BLaER1 treated with 17β-estradiol and CSF1 and Interleukin-3, amounts not matched to agents 10 nM and 100 nM (cell line): ENCODE results near the gene TTLL9.

Experiments
- H3K27ac ChIP-seq, 11 experiments: shearing (Covaris generic); formaldehyde crosslinking; 2 replicates each; pipeline ENCODE4 v1.8.1; 2022
- H3K27me3 ChIP-seq, 11 experiments: shearing (Covaris generic); formaldehyde crosslinking; 2 replicates each; pipeline ENCODE4 v1.8.1; 2022
- H3K36me3 ChIP-seq, 11 experiments: shearing (Covaris generic); formaldehyde crosslinking; 2 replicates each; pipeline ENCODE4 v1.8.1; 2022
- H3K4me1 ChIP-seq, 10 experiments: shearing (Covaris generic); formaldehyde crosslinking; 2 replicates each; pipeline ENCODE4 v1.8.1; 2022
- H3K4me2 ChIP-seq, 11 experiments: shearing (Covaris generic); formaldehyde crosslinking; 2 replicates each; pipeline ENCODE4 v1.8.1; 2022
- H3K4me3 ChIP-seq, 10 experiments: shearing (Covaris generic); formaldehyde crosslinking; 2 replicates each; pipeline ENCODE4 v1.8.1; 2022
- H3K9ac ChIP-seq, 11 experiments: shearing (Covaris generic); formaldehyde crosslinking; 2 replicates each; pipeline ENCODE4 v1.8.1; 2022
- H3K9me3 ChIP-seq, 11 experiments: shearing (Covaris generic); formaldehyde crosslinking; replicated peaks in 1 of 11; 2 replicates each; pipeline ENCODE4 v1.8.1; 2022
- H4K20me1 ChIP-seq, 11 experiments: shearing (Covaris generic); formaldehyde crosslinking; 2 replicates each; pipeline ENCODE4 v1.8.1; 2022
- Cebpa-rat ChIP-seq, 11 experiments: shearing (Covaris generic); IDR thresholded peaks; 2 replicates each; pipeline ENCODE4 v1.8.1; 2022

Gene TTLL9

GRCh38 chr20:31930779-31931178 lies 60.3 kb downstream of the TTLL9 start:
- Histone ChIP-seq H3K9me3 (no peaks in the 10 kb centered on the region), H3K27ac (no peak overlapping the region), H3K27me3 (no peaks in the 10 kb centered on the region), H3K36me3 (no peaks in the 10 kb centered on the region), H3K4me2 (peak overlapping the region in 3 of 11 experiments; percentile 24 to 55 (median 31); a peak in 4 of 22 replicates), H3K4me1 (peaks cover 5 to 21% (median 7%) of the 10 kb centered on the region in 10 experiments; a peak in 11 of 20 replicates), H3K9ac (no peak overlapping the region), H3K4me3 (no peak overlapping the region), H4K20me1 (0 out of 22 replicates have a peak, but pooled peaks cover 0 to 5% (median 0%) of the 10 kb centered on the region in 11 experiments)
- TF ChIP-seq Cebpa-rat (IDR thresholded peaks at IDR 0.05), result no peak

DNA sequence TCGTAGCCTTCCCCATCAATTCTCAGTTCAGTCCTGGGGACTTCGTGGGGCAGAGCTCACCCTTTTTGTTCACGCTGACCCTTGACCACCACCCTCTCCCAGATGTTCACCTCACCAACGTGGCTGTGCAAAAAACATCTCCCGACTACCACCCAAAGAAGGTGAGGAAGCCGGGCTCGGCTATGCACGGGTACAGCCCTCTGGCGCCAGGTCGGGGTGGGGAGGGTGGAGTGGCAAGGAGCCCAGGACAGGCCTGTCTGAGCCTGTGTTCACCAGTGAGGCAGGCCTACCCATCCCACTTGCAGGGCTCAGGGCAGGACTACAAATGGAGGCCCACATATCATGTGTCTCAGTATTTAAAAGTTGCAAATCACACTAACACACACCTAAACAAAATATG lies 63.3 kb downstream of the TTLL9 start:
- Histone ChIP-seq H3K27me3 (no peaks in the 10 kb centered on the region), H3K4me3 (no peak overlapping the region), H4K20me1 (0 out of 22 replicates have a peak, but pooled peaks cover 0 to 5% (median 0%) of the 10 kb centered on the region in 11 experiments), H3K4me1 (peaks cover 5 to 21% (median 7%) of the 10 kb centered on the region in 10 experiments; a peak in 11 of 20 replicates), H3K9ac (no peak overlapping the region), H3K27ac (no peak overlapping the region), H3K36me3 (no peaks in the 10 kb centered on the region), H3K9me3 (no peaks in the 10 kb centered on the region), H3K4me2 (no peak overlapping the region)
- no peak for TF ChIP-seq Cebpa-rat (IDR thresholded peaks at IDR 0.05)

DNA sequence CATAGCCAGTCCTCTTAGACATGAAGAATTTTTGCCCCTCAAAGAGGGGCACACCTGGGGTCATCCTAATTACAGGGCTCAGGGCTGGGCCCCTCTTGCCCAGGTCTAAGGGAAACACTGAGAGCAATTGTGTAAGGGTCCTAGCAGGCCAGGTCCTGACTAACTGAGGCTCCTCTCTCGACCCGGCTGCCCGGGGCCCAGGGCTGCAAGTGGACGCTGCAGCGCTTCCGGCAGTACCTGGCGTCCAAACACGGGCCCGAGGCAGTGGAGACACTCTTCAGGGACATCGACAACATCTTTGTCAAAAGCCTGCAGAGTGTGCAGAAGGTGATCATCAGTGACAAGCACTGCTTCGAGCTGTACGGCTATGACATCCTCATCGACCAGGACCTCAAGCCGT lies 64.1 kb downstream of the TTLL9 start:
- H4K20me1 ChIP-seq, result 0 out of 22 replicates have a peak, but pooled peaks cover 0 to 5% (median 0%) of the 10 kb centered on the region in 11 experiments
- H3K36me3 ChIP-seq, result no peaks in the 10 kb centered on the region
- H3K9me3 ChIP-seq, result no peaks in the 10 kb centered on the region
- no peak overlapping the region for H3K4me3 ChIP-seq
- H3K27ac ChIP-seq, result no peak overlapping the region
- no peak overlapping the region for H3K9ac ChIP-seq
- no peak for TF ChIP-seq Cebpa-rat (IDR thresholded peaks at IDR 0.05)
- no peaks in the 10 kb centered on the region for H3K27me3 ChIP-seq
- H3K4me2 ChIP-seq, result no peak overlapping the region
- H3K4me1 ChIP-seq, result peaks cover 5 to 21% (median 7%) of the 10 kb centered on the region in 10 experiments; a peak in 11 of 20 replicates

DNA sequence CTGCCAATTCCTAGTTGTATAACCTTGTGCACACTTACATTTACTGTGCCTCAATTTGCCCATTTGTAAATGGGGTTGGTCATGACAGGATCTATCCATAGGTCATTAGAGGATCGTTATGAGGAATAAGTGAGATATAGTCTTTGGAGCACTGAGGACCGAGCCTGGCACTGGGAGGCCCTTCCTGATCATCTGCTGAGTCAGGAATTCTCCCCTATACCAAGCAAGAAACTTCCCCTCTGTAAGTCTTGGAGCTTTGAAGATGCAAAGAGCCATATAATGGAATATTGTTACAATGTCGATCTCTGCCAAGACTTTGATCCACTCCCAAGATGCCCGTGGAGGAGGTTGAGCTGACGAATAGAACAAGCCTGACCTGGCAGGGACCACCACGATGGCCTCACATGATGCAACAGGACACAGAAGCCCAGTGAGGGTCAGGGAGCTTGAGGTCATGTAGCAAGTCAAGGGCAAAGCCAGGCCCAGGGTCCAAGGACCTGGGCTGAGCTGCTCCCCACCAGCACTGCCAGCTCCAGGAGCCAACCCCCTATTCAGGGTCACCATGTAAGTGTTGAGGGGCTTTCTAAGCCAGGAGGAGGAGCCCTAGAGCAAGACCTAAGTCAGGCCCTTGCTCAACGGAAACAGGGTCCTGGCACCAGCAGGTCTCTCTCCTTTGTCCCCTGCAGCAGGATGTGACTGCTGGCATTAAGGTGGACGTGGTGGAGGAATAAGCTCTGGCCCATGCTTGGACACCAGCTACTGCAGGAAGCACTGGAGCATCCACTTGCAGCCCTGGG lies 64.7 kb downstream of the TTLL9 start:
- Histone ChIP-seq H3K9ac (no peak overlapping the region), H3K27me3 (no peaks in the 10 kb centered on the region), H3K4me1 (peaks cover 5 to 21% (median 7%) of the 10 kb centered on the region in 10 experiments; a peak in 11 of 20 replicates), H3K36me3 (no peaks in the 10 kb centered on the region), H3K9me3 (no peaks in the 10 kb centered on the region), H4K20me1 (0 out of 22 replicates have a peak, but pooled peaks cover 0 to 5% (median 0%) of the 10 kb centered on the region in 11 experiments), H3K4me2 (peak overlapping the region in 2 of 11 experiments; percentile 3 to 26; a peak in 1 of 22 replicates), H3K27ac (no peak overlapping the region), H3K4me3 (no peak overlapping the region)
- TF ChIP-seq Cebpa-rat (IDR thresholded peaks at IDR 0.05), result no peak

DNA sequence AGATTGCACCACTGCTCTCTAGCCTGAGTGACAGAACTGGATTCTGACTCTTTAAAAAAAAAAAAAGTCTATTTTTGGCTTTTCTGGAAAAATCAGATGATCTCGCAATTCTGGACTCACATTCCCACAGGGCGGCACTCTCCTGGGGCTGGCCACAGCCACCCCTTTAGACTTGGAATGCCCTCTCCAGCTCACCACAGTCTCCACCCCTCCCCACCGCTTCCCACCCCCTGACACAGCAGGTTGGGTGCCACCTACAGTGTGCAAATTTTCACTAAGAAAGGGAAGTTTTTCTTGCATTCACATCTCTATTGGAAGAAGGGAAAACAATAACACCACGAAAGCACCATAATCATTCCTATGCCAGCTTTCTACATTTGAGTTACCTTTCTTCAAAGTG lies 66.0 kb downstream of the TTLL9 start:
- Histone ChIP-seq H3K9me3 (no peaks in the 10 kb centered on the region), H3K4me2 (no peak overlapping the region), H3K9ac (no peak overlapping the region), H3K27ac (no peak overlapping the region), H3K4me1 (peaks cover 0 to 9% (median 2%) of the 10 kb centered on the region in 10 experiments; a peak in 9 of 20 replicates), H3K4me3 (no peak overlapping the region), H3K27me3 (no peaks in the 10 kb centered on the region), H3K36me3 (no peaks in the 10 kb centered on the region), H4K20me1 (peaks cover 0 to 10% (median 0%) of the 10 kb centered on the region in 11 experiments; a peak in 1 of 22 replicates)
- no peak for TF ChIP-seq Cebpa-rat (IDR thresholded peaks at IDR 0.05)

GRCh38 chr20:31937820-31938219 lies 67.4 kb downstream of the TTLL9 start:
- no peak for TF ChIP-seq Cebpa-rat (IDR thresholded peaks at IDR 0.05)
- no peak overlapping the region for H3K27ac ChIP-seq
- no peak overlapping the region for H3K4me2 ChIP-seq
- H3K36me3 ChIP-seq, result peaks cover 5 to 13% (median 10%) of the 10 kb centered on the region in 11 experiments; a peak in 19 of 22 replicates
- H3K4me1 ChIP-seq, result peaks cover 0 to 9% (median 7%) of the 10 kb centered on the region in 10 experiments; a peak in 9 of 20 replicates
- H3K27me3 ChIP-seq, result no peaks in the 10 kb centered on the region
- H4K20me1 ChIP-seq, result peaks cover 0 to 21% (median 2%) of the 10 kb centered on the region in 11 experiments; a peak in 8 of 22 replicates
- H3K4me3 ChIP-seq, result no peak overlapping the region
- no peak overlapping the region for H3K9ac ChIP-seq
- no peaks in the 10 kb centered on the region for H3K9me3 ChIP-seq

- Histone ChIP-seq H3K9me3 (no peaks in the 10 kb centered on the region), H3K4me3 (no peak overlapping the region), H3K27me3 (no peaks in the 10 kb centered on the region), H4K20me1 (peaks cover 0 to 35% (median 15%) of the 10 kb centered on the region in 11 experiments; a peak in 15 of 22 replicates), H3K27ac (no peak overlapping the region), H3K4me2 (no peak overlapping the region), H3K4me1 (peaks cover 0 to 9% (median 7%) of the 10 kb centered on the region in 10 experiments; a peak in 9 of 20 replicates), H3K9ac (no peak overlapping the region), H3K36me3 (peaks cover 24 to 32% (median 28%) of the 10 kb centered on the region in 11 experiments)
- TF ChIP-seq Cebpa-rat (IDR thresholded peaks at IDR 0.05), result no peak
These were observed 69.2 kb downstream of the TTLL9 start for GRCh38 chr20:31939661-31940060.

DNA sequence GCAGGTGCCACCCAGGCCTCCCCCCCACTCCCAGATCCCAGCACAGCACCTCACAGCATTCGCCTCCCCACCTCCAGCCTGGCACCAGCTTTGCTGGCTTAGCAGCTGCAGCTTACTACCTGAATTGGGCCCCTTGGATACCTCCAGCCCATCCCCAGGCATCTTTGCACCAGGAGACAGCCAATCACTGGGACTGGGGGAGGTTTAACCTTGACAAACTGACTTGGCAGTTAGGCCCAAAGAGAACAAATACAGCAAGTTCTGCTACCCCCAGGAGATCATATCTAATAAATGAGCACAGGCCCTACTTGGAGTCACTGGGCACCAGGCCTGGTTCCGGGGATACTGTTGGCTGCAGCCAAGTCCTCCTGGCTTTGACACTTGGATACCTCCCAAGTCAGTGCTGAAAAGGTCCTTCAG lies 72.6 kb downstream of the TTLL9 start:
- Histone ChIP-seq H3K27me3 (no peaks in the 10 kb centered on the region), H3K27ac (no peak overlapping the region), H3K9ac (no peak overlapping the region), H3K36me3 (peaks cover 58 to 66% (median 62%) of the 10 kb centered on the region in 11 experiments), H3K4me2 (no peak overlapping the region), H3K9me3 (peaks cover 1 to 3% (median 2%) of the 10 kb centered on the region in 11 experiments; a peak in 20 of 22 replicates), H4K20me1 (peaks cover 0 to 69% (median 48%) of the 10 kb centered on the region in 11 experiments; a peak in 19 of 22 replicates), H3K4me1 (peaks cover 0 to 8% (median 0%) of the 10 kb centered on the region in 10 experiments; a peak in 5 of 20 replicates), H3K4me3 (no peak overlapping the region)
- TF ChIP-seq Cebpa-rat (IDR thresholded peaks at IDR 0.05), result no peak

DNA sequence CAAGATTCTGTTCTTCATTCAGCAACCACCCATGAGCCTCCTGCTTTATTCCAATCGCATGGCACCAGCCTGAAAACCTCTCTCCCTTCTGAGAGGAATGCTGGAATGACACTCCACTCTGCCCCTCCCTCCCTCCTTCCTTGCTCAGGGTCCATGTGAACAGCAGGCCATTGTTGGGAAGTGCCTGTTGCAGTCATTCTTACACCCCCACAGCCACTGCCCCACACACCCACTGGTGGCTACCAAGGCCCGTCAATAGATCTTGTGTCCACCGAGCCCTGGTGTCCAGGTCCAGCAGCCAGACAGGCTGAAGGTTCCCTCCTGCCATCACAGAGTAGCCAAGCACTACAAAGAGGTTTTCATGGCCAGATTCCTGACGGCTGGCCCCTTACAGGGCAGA lies 74.9 kb downstream of the TTLL9 start:
- TF ChIP-seq Cebpa-rat (IDR thresholded peaks at IDR 0.05), result no peak
- peak overlapping the region in 1 of 11 experiments; percentile 38; a peak in 2 of 22 replicates for H3K9ac ChIP-seq
- H3K4me1 ChIP-seq, result peaks cover 4 to 16% (median 8%) of the 10 kb centered on the region in 10 experiments
- peaks cover 8 to 17% (median 12%) of the 10 kb centered on the region in 11 experiments; a peak in 20 of 22 replicates for H3K9me3 ChIP-seq
- peaks cover 80 to 88% (median 85%) of the 10 kb centered on the region in 11 experiments for H3K36me3 ChIP-seq
- H3K4me2 ChIP-seq, result no peak overlapping the region
- H4K20me1 ChIP-seq, result peaks cover 5 to 88% (median 69%) of the 10 kb centered on the region in 11 experiments; a peak in 20 of 22 replicates
- no peak overlapping the region for H3K27ac ChIP-seq
- H3K27me3 ChIP-seq, result no peaks in the 10 kb centered on the region
- no peak overlapping the region for H3K4me3 ChIP-seq
